Fibroblast of skin of abdomen (primary cell): ENCODE measurements around the gene TNRC6B.

ENCODE experiments used
- DNase-seq: peaks from one replicate; pipeline ENCODE4 v3.0.0-alpha.2; 2013

The TNRC6B gene

GRCh38 chr22:40328546-40329456, 151.1 kb downstream of the TNRC6B start:
- no peak for DNase-seq

DNA sequence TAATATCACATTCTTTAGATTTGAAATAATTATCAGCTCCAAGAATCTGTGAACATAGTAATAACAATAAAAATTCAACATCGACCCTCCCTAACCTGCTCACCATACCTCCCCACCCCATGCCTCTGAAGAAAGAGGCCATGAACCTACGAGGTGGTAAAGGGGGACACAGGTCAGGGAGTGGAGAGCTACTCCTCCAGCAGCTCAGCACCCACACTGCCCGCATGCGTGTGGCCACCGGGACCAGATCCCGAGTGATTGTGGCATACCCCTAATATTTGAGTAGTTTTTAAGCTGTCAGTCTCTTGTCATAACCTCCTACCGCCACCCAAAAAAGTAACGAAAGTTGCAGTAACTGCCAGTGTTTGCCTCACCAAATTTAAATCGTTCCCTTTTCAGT, 151.7 kb downstream of the TNRC6B start:
- DNase-seq: no peak

- no peak for DNase-seq
These were observed 152.4 kb downstream of the TNRC6B start for GRCh38 chr22:40330086-40330485.

- no peak for DNase-seq
These were observed 152.9 kb downstream of the TNRC6B start for GRCh38 chr22:40330615-40331014.

GRCh38 chr22:40331706-40332105, 154.0 kb downstream of the TNRC6B start:
- no peak for DNase-seq

DNA sequence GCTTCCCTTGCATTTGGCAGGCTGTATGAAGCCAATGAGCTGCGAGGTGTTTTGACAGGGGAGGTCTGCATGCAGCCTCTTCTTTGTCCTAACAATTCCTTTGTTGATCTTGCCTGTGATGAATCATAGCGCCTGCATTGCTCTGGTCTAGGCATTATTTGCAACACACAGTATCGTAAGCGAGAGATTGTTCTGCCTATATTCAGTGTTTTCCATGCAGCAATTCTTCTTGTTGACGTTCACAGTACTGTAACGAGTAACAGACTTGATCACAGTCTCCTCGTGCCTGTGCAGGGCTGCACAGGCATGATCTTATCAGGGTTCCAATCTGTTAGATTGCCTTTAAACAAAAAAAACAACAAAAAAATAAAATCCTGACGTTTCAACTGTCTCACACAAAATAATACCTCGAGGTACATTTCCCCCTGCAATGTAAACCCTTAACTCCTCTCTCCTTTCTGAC, 154.6 kb downstream of the TNRC6B start:
- peak; percentile 45 for DNase-seq

DNA sequence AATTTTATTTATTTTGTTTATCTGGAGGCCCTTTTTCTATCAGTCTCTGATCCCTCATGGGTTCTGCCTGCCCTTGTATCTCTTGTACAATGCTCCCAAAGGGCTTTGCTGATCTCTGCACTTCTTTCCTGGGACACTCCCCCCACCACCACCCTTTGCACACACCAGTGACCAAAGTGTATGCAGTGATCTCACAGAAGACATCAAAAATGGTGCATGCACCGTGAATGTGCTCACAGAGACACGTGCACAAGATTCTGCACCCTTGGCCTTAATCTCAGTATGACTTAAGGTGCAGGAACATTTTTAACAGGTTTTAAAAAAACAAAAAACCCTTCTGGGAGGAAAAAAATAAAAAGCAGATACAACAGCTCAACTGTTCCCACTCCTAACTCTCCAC, 156.3 kb downstream of the TNRC6B start:
- DNase-seq: no peak

- DNase-seq: no peak
These were observed 157.2 kb downstream of the TNRC6B start for GRCh38 chr22:40334899-40335298.

GRCh38 chr22:40335358-40335757, 157.6 kb downstream of the TNRC6B start:
- no peak for DNase-seq

- DNase-seq: no peak
These were observed 162.3 kb downstream of the TNRC6B start for GRCh38 chr22:40340044-40340443.

- DNase-seq: no peak
These were observed 163.9 kb downstream of the TNRC6B start for GRCh38 chr22:40341604-40342003.

- DNase-seq: no peak
These were observed 164.8 kb downstream of the TNRC6B start for GRCh38 chr22:40342521-40342920.

- DNase-seq: peak; percentile 13
These were observed 167.5 kb downstream of the TNRC6B start for GRCh38 chr22:40345271-40345670.

GRCh38 chr22:40345815-40346184, 168.1 kb downstream of the TNRC6B start:
- no peak for DNase-seq

DNA sequence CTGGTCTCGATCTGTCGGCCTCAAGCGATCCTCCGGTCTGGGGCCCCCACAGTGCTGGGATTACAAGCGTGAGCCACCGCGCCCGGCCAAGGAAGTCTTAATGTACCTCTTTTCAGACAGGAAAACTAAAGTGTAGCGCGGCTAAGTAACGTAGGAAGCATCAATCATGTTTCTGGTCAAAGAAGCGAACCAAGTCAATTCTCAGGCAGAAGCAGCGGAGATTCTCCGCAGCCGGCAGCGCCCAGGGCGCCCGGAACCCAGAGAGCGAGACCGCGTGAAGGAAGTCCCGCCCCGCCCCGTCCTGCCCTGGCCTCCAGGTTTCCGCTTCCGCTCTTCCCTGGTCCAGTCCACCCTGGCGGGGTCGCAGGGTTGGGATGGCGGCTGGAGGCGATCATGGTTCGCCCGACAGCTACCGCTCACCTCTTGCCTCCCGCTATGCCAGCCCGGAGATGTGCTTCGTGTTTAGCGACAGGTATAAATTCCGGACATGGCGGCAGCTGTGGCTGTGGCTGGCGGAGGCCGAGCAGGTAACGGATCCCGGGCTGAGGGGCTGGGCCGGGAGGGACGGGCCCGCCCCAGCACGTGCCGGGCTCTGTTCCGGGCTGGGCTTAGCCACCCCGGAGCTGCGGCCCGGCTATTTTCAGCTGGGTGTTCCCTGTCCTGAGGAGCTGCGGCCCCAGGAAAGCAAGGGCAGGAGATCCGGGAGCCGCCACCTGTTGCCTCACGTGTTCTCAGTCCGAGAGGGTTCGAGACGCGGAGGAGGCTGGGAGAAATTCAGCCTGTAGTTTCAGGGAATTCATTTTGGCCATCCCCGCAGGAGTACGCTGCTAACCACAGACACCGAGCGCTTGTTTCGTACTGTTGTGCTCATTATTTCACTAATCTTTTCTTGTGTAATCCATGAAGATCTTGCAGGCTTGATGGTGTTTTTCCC, 168.7 kb downstream of the TNRC6B start, which contains the start of gene ADSL:
ADSL (plus strand) TSS at position 316 of the 934 bp plus-strand sequence; CDS start at position 375, 59 bp downstream.
- DNase-seq: peak; percentile 82

- DNase-seq: no peak
These were observed 169.6 kb downstream of the TNRC6B start for GRCh38 chr22:40347300-40347699.

DNA sequence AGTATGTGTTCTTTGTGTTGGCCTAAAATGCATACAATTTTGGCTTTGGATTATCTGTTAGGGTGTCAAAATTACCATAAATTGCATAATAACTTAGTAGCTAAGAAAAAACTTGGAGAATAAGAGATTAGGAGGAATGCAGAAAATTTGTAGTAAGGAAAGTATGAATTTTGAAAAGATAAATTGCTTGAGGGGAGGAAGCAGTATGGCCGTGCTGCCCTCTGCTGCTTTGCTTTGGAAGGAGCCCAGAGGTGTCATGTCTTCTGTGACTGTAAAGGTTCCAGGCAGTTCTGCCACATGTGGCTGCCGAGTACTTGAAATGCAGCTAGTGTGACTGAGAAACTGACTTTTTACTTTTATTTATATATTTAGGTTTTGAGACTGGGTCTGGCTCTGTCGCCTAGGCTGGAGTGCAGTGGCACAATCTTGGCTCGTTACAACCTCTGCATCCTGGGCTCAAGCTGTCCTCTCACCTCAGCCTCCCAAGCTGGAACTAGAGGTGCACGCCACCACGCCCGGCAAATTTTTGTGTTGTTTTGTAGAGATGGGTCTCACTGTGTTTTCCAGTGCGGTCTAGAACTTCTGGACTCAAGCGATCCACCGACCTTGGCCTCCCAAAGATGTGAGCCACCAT, 170.4 kb downstream of the TNRC6B start:
- DNase-seq: peak; percentile 50

GRCh38 chr22:40352763-40353162, 175.0 kb downstream of the TNRC6B start:
- no peak for DNase-seq

- no peak for DNase-seq
These were observed 183.4 kb downstream of the TNRC6B start for GRCh38 chr22:40361100-40361499.

DNA sequence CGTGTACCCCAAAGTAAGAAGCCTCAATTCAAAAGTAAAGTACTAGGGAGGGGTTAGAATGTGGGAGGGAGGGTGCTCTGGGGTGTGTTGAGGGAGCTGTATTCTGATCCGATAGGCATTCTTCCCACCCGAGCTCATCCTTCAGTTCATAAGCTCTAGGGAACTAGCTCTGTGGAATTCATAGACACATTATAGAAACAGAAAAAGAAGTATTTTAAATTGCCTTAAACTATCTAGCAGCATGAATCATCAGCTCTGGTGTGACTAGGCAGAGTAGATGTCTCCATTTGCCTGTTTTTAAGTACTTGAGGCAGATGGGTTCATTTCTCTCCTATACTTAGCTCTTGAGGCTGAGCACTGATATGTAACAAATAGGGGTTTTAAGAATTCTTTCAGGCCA, 185.3 kb downstream of the TNRC6B start:
- DNase-seq: peak; percentile 75

DNA sequence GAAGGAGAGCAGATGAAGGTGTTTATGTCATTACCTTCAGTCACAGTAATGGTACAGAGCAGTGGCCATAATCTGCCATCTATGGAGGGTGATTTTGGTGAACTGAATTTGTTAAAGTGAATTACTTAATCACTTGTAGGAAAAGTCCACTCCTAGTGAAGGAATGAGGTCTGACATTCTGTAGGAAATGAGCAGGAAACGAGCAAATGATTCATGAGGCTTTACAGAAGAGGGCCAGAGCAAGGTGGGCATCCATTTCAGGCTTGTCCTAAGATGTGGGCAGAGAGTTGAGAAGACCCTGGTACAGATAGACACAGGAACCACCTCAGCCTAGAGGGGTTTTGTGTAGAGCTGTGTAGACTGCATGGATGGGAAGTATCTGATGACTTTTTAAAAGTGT, 186.7 kb downstream of the TNRC6B start:
- no peak for DNase-seq

DNA sequence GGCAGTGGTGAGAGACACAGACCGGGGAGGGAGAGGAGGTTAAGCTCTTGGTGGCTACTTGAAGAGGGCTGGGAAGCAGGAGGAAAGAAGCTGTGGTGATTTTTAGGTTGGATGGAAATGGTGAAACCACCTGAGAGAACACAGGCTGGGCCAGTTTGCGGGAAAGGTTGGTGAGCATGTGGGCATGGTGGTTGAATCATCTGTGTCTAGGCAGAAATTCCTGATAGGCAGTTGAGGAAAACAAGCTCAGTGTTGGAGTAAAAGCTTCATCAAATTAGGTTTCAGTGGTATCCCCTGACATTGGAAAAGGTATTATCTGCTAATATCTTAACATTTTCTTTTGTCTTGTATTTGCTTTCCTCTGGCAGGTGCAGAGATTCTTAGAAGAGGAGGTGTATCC, 188.3 kb downstream of the TNRC6B start:
- DNase-seq: no peak

DNA sequence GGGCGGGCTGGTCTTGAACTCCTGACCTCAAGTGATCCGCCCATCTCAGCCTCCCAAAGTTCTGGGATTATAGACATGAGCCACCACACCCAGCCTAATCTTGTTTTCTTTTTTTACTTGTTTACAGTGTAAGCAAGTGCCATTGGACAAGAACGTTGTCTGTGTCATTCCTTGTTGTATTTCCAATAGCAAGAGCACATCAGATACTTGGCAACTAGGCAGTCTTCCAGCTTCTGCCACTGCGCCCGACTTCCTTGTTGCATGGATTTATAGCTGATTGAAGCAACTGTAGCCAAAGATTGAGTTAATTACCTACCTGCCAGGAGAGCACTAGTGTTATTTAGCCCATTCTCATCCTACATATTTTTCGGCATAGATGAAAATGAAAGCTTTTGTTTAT, 189.6 kb downstream of the TNRC6B start:
- DNase-seq: no peak
